Heart right ventricle (tissue), 16 donors: ENCODE results near the gene CYB561. TPM values are rescaled to one million over a fixed set of nuclear protein-coding genes. Genes with fewer than 3 reads are reported as not detected.
"Not testable (repeated sequence)": the region's sequence is repeated elsewhere in the genome, so short reads cannot be mapped to it uniquely, and the experiment has no call there.

Experiments used
- ATAC-seq, 8 donors: fragments of 200-7000 bp; cut with Tn5 transposase; one replicate each; pipeline ENCODE4 v1.9.1; 2020; ENCODE audit warnings: mild to moderate bottlenecking in 8 of 8, moderate library complexity in 8 of 8, moderate number of reproducible peaks in 1 of 8
- DNase-seq, 2 donors: peaks; one replicate each; pipeline ENCODE4 v3.0.0-alpha.2; 2020
- H3K27ac ChIP-seq, 10 donors: fragments of 200-600 bp; sonication (generic) in 2 of 10; one replicate each; pipeline versions ENCODE4 v1.5.0 to v1.8.0; 2020 to 2022; ENCODE audit warnings: mild to moderate bottlenecking in 3 of 10
- H3K27me3 ChIP-seq, 7 donors: fragments of 200-600 bp; one replicate each; pipeline ENCODE4 v1.8.0; 2021 to 2022; ENCODE audit warnings: mild to moderate bottlenecking in 2 of 7
- H3K36me3 ChIP-seq, 9 donors: fragments of 200-600 bp; sonication (generic) in 1 of 9; one replicate each; pipeline versions ENCODE4 v1.5.0 to v1.8.0; 2020 to 2022; ENCODE audit warnings: mild to moderate bottlenecking in 2 of 9
- H3K4me1 ChIP-seq, 9 donors: fragments of 200-600 bp; sonication (generic) in 1 of 9; one replicate each; pipeline versions ENCODE4 v1.5.0 to v1.8.0; 2020 to 2022; ENCODE audit warnings: mild to moderate bottlenecking in 4 of 9
- H3K4me3 ChIP-seq, 10 donors: fragments of 200-600 bp; sonication (generic) in 2 of 10; one replicate each; pipeline versions ENCODE4 v1.5.0 to v1.8.0; 2020 to 2022; ENCODE audit warnings: mild to moderate bottlenecking in 7 of 10, moderate library complexity in 2 of 10
- H3K9me3 ChIP-seq, 11 donors: fragments of 200-600 bp in 10 of 11; sonication (generic) in 2 of 11; one replicate each; pipeline versions ENCODE4 v1.5.0 to v1.8.0; 2013 to 2022; ENCODE audit warnings: mild to moderate bottlenecking in 2 of 11, control low read depth in 1 of 11, moderate library complexity in 1 of 11
- CTCF ChIP-seq, 9 donors: fragments of 200-600 bp; sonication (generic) in 2 of 9; IDR thresholded peaks; one replicate each; pipeline versions ENCODE4 v1.5.0 to v1.8.0; 2021 to 2022; ENCODE audit warnings: antibody characterized with exemption in 9 of 9, mild to moderate bottlenecking in 5 of 9, moderate library complexity in 1 of 9
- WGBS, 2 donors: extraction: QIAGEN DNeasy Blood & Tissue Kit; methylation state at CpG; one replicate each; pipeline ENCODE4 v1.1.7; 2013; ENCODE audit warnings: inconsistent platforms in 1 of 2; 5-methylcytosine and 5-hydroxymethylcytosine counted together
- intact Hi-C, 10 donors: fragments of 100-400 bp; cut with DNase I; formaldehyde crosslinking; loops; one replicate each; pipeline versions ENCODE4 v1.11.1 to v1.14.2; 2022
- polyA plus RNA-seq, 2 donors: library from polyadenylated mRNA; stranded (reverse); fragments of 200-250 nt; gene quantifications; one replicate each; pipeline ENCODE4 v1.2.3, GENCODE V29; 2013
- total RNA-seq, 10 donors: library from RNA; stranded (reverse); fragmentation: NEBNext Ultra II Directional in 3 of 10; extraction: Animal tissue kit (Norgen Biotek cat#: 25700) in 3 of 10; gene quantifications; one replicate each; pipeline versions ENCODE4 v1.2.1 to v1.2.4, GENCODE V29; 2021 to 2023
- donor health status: Arrhythmogenic right ventricular cardiomyopathy.
- donor health status: ischemic (EF 13 %, LVEDD 7.1; RV severe dilation, severe dysfunction).
- donor health status: healthy with polysubstance abuse.
- donor health status: DM: no; HTN: yes; CAD: no.
- donor health status: DM: no; HTN: no; CAD: no.
- donor health status: ischemic (EF 25% LVEDD 6.9; RV normal size, moderate dysfunction).
- donor health status: ischemic (EF 25% LVEDD 5.7; RV mildly dilated, moderate dysfunction).
- donor health status: healthy.
- donor health status: DM: yes; HTN: yes; CAD: no.
- donor health status: Ischemic cardiomyopathy.
- donor health status: ischemic (EF 35%, LVEDD 5.7; RV mildly dilated, moderate dysfunction).
- donor health status: nonischemic (EF 11% LVEDD 7.7; RV severe dilation, severe dysfunction).
- donor health status: DM: yes; HTN: yes; CAD: no.
- donor health status: PGD.
- donor health status: ischemic (EF 29% LVEDD 5.4; RV normal size, mild dysfunction).
- donor health status: nonischemic (EF 23%, LVEDD 6.1; RV moderate dilation, normal function).

Gene CYB561
- total and polyA plus RNA-seq, 12 donors: 5.5 to 22.8 (median 8.5) TPM

GRCh38 chr17:63455417-63455816, 9.3 kb upstream of the CYB561 start:
- no peak for ATAC-seq
- no peaks in the 10 kb centered on the region for H3K36me3 ChIP-seq
- WGBS, 2 donors: 62 to 69% methylated on average over 4 of the region's 4 CpGs
- H3K9me3 ChIP-seq: no peaks in the 10 kb centered on the region
- TF ChIP-seq CTCF (IDR thresholded peaks at IDR 0.05): no peak
- no peak for DNase-seq
- intact Hi-C loops: no loop called here
- peaks cover under 1 to 28% (median 9%) of the 10 kb centered on the region in 9 donors for H3K4me1 ChIP-seq
- no peaks in the 10 kb centered on the region for H3K27me3 ChIP-seq
- H3K4me3 ChIP-seq: no peak overlapping the region
- no peak overlapping the region for H3K27ac ChIP-seq

GRCh38 chr17:63454915-63455314, 8.8 kb upstream of the CYB561 start:
- Histone ChIP-seq H3K4me3 (no peak overlapping the region), H3K27ac (no peak overlapping the region), H3K27me3 (no peaks in the 10 kb centered on the region), H3K4me1 (peaks cover 3 to 33% (median 14%) of the 10 kb centered on the region in 9 donors), H3K9me3 (no peaks in the 10 kb centered on the region), H3K36me3 (no peaks in the 10 kb centered on the region)
- intact Hi-C loops: no loop called here
- ATAC-seq: no peak
- no peak for DNase-seq
- no peak for TF ChIP-seq CTCF (IDR thresholded peaks at IDR 0.05)
- 59 to 63% methylated on average over 5 of the region's 5 CpGs for WGBS, 2 donors

GRCh38 chr17:63454357-63454756, 8.3 kb upstream of the CYB561 start:
- H3K36me3 ChIP-seq, intact Hi-C loops, H3K4me3 ChIP-seq, H3K27me3 ChIP-seq, H3K9me3 ChIP-seq, DNase-seq, H3K27ac ChIP-seq, ATAC-seq: not testable (repeated sequence)
- H3K4me1 ChIP-seq: peaks cover 3 to 38% (median 16%) of the 10 kb centered on the region in 9 donors
- 75 to 95% methylated on average over 6 of the region's 6 CpGs for WGBS, 2 donors

GRCh38 chr17:63452962-63453551, 7.0 kb upstream of the CYB561 start:
- DNase-seq (no peak), ATAC-seq (no peak)
- intact Hi-C loops: no loop called here
- H3K9me3 ChIP-seq: no peaks in the 10 kb centered on the region
- no peak overlapping the region for H3K27ac ChIP-seq
- H3K4me3 ChIP-seq: no peak overlapping the region
- H3K36me3 ChIP-seq: no peaks in the 10 kb centered on the region
- no peaks in the 10 kb centered on the region for H3K27me3 ChIP-seq
- H3K4me1 ChIP-seq: peaks cover 7 to 51% (median 19%) of the 10 kb centered on the region in 9 donors
- TF ChIP-seq CTCF (IDR thresholded peaks at IDR 0.05): no peak
- 35 to 36% methylated on average over 7 of the region's 7 CpGs for WGBS, 2 donors
